ENCODE data around the gene PPP1R14B.

PPP1R14B gene, protein sequence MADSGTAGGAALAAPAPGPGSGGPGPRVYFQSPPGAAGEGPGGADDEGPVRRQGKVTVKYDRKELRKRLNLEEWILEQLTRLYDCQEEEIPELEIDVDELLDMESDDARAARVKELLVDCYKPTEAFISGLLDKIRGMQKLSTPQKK

DNA sequence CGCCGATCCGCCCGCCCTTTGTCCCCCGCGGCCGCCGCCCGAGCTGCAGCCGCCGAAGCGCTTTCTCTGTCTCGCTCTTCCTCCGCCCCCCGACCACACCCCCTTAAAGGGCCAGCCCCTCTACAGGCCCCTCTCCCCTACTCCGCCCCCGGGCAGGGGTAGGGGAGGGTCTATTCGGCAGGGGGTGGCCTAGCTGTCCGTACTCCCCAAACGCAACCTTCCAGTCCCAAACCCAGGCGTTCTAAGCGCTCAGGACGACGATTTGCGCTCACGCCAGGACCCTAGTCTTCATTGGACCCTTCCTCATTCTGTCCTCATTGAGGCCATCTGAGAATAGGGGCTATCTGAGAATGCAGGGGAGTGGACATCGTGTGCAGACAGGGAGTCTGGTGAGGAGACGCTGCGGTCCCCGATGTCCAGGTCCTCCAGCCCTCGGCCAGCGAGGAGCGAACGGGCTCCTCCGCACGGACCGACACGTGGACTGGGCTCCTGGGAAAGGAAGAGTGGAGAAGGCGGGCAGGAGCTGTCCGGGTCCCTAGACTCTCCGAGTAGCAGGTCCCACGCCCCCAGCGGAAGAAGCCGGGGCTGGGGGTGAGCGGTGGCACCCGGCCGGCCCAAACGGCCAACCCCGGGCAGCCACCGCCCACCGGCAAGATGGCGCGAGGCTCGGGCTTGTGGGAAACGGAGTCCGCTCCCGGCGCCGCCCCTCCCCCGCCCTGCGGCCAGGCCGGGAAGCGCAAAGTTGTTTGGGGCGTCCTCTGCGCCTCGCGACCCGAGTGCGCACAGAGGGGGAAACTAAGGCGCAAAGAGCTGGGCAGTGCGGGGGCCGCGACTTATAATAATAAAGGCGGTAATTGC is at the start of gene PPP1R14B:
PPP1R14B (minus strand) TSS at position 73 of the 858 bp plus-strand sequence. CDS start 270 bp downstream, outside the sequence.
- DNase-seq (ENCODE audit: low read depth in 2 of 2, low spot score in 1 of 2): peak in 1 of 2 donors; percentile 71

DNA sequence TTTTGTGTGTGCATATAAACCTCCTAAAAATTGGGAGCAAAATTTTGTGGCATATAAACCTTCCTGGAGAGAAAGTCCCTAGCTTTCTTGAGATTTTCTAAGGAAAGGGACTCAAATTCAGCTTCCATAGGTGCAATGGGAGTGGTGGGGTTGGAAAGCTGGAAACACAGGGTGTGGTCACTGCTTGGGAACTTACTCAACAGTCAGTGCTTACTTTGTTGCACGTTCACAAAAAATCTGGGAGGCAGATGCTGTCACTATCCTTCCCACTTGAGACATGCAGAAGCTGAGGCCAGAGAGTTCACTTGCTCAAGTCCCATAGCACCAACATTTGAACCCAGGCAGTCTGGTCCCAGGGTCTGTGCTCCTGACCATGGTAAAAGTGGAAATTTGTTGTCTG is 49.5 kb upstream of the PPP1R14B start:
- no peak for DNase-seq (ENCODE audit: low read depth in 2 of 2, low spot score in 1 of 2)

DNA sequence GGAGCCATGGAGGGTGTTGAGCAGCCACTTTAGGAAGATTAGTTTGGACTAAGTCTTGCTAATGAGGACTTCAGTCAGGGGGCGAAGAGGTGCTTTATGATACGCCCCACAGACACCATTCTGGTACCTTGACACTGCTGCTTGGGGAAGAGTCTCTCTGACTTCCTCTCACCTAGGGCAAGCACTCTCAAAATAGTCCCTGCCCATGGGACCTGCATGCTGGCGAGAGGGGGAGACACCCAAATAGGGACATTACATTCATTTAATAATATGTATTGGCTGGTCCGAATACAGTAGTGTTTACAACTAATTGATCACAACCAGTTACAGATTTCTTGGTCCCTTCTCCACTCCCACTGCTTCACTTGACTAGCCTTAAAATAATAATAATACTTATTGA is 49.0 kb upstream of the PPP1R14B start:
- DNase-seq (ENCODE audit: low read depth in 2 of 2, low spot score in 1 of 2): no peak

DNA sequence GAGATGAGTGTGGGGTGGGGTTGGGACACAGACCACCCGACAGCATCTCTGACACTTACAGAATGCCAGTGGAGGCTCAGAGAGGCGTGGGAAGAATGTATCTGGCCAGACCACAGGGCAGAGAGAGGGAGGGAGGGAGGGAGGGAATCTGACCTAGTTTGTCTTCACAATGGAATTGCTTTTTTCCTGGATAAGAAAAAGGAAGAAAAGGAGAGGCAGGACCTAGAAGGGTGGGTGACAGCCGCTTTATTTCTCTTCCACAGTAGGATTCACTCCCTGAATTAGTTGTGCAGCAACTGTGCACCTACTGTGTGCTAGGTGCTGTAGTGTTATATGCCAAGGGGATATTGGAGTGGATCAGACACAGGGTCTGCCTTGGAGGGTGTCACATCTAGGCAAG is 48.0 kb upstream of the PPP1R14B start:
- no peak for DNase-seq (ENCODE audit: low read depth in 2 of 2, low spot score in 1 of 2)

DNA sequence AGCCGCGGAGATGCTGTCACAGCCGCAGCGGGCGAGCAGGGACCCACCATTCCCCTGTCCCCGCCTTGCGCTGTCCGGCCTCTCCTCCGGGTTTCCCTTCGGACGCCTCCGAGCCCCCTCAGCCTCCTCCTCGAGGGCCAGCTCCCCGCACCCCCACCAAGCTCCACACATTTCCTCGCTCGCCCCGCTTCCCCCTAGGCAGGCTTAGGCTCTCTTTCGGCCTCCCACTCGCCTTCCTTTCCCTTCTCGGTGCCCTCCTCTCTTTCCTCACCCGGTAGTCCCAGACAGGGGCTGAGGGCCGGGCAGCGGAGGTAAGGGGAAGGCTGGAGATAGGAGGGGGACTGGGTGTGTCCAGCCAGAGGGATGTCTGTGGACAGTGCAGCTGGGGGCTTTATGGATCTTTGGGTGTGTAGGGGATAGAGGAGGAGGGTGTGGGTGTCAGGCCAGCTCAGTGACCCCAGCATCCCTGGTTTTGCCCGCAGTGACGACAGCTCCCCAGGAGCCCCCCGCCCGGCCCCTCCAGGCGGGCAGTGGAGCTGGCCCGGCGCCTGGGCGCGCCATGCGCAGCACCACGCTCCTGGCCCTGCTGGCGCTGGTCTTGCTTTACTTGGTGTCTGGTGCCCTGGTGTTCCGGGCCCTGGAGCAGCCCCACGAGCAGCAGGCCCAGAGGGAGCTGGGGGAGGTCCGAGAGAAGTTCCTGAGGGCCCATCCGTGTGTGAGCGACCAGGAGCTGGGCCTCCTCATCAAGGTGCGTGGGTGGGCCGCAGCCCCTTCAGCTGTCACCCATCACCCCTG is 45.9 kb upstream of the PPP1R14B start:
- DNase-seq (ENCODE audit: low read depth in 2 of 2, low spot score in 1 of 2): no peak

DNA sequence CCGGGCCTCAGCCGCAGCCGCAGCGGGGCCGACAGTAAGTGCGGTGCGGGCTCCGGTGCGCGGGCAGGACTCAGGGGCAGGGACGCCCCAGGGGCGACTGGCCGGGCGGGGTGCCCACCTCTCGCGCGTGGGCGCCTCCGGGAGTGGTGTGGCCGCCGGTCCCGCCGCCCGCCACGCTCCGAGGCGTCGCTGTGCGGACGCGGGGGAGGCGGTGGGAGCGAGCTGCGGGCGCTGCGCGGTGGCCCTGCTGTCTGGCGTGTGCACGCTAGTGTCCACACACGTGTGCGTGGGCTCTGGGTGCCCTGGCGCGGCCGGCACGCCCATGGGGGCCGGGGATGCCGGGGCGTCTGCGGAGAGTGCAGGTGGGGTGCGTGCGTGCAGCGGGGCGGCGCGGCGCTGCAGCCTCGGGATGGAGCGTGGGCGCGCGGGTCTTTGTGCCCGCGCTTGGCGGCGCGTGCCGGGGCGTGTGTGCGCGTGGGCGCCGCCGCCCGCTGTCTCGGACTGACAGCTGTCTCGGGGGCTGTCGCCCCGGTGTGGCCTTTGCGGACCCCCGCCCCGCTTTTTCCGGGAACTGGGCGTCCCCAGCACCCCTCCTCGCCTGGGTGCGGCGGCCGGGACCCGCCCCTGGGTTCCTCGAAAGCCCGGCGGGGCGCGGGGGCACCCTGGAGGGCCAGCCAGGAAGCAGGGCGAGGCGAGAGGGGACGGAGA is 45.2 kb upstream of the PPP1R14B start:
- DNase-seq (ENCODE audit: low read depth in 2 of 2, low spot score in 1 of 2): no peak

DNA sequence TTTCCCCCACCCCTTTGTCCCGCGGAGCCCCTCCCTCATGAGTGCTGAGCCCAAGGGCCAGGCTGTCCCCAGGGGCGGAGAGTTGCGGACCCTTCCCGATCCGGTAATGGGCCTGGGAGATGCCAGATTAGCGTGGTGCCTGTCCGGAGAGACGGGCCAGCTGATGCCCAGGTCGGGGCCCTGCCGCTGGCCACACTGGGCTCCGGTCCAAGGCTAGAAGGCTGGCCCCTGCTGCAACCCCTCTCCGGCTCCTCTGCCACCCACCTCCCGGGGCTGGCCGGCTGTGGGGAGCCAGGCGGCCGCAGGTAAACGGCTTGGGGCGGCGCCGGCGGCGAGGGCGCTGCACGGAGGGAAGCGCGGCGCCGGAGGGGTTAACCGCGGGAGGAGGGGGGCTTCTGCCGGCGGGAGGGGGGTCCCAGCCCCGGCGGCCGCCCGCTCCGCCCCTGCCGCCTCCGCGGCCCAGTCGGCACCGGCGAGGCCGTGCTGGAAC is 44.6 kb upstream of the PPP1R14B start, which contains the start of gene KCNK4:
KCNK4 (plus strand) TSS at position 41 of the 490 bp plus-strand sequence. CDS start 1,717 bp downstream, outside the sequence.
- DNase-seq (ENCODE audit: low read depth in 2 of 2, low spot score in 1 of 2): no peak

DNA sequence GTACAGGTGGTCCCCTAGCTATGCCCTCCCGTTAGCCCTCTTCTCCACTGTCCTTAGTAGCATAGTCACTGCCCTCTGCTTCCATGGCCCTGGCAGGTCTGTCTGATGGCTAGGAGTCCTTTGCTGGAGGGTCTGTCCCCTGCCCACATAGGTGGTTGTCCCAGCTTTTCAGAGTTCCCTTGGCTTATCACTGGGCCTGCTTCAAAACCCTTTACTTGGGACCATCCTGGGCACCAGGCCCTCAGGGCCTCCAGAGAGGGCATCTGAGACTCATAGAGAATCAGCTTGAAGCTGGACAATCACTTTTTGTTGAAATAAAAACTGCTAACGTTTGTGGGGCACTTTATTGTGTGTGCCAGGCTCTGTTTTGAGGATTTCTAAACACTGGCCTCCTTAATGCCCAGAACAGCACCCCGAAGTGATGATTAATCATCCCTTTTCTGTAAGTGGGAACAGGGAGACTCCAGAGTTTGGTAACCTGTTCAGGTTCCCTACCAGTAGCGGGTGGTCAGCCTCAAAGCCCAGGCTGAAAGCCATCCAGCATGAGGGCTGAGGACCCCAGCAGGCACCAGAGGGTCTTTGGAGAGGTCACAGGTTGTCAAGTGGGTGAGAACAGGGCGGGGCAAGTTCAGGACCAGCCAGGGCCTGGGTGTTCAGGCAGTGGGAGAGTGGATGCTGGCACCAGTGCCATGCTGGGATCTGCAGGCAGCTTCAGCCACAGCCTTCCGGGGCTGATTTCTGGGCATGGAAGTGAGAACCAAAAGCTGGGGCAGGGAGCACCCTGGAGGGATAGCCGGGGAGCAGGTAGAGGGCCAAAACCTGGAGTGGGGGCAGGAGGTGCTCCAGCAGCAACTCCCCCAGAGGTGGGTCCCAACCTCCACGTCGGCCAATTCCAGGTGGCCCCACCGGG is 43.9 kb upstream of the PPP1R14B start:
- no peak for DNase-seq (ENCODE audit: low read depth in 2 of 2, low spot score in 1 of 2)

DNA sequence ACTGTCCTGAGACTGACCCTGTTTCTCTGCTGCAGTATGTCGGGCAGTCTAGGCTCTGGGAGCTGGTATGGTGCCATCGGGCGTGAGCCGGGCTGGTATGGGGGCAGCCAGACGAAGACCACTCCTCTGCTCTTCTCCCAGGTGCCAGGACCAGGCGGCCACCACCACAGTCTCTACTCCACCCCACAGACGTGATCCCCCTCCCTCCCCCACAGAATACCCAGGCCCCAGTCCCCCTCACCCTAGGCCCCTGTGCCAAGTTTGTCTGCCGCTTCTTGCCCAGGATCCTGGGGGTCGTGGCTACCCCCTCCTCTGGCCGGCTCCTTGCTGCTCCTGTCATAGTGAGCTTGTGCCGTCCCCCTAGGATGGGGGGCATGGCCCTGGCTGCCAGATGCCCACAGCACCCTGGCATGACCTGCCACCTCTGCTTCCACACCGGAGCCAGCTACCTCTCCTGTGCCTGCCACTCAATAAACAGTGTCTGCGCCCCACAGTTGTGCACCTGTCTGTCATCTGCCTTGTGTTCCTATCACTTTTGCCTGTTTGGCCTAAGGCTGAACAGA is 42.3 kb upstream of the PPP1R14B start:
- DNase-seq (ENCODE audit: low read depth in 2 of 2, low spot score in 1 of 2): no peak

DNA sequence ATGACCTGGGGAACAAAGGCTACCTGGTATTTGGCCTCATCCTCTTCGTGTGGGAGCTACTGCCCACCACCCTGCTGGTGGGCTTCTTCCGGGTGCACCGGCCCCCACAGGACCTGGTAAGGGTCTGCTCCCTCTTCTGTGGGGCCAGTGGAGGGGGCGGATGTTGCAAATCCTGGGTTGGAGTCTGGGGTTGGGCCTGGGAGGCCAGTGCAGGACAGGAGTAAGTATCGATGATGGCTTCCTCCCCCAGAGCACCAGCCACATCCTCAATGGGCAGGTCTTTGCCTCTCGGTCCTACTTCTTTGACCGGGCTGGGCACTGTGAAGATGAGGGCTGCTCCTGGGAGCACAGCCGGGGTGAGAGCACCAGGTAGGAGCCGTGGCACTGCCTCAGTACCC is 41.6 kb upstream of the PPP1R14B start:
- no peak for DNase-seq (ENCODE audit: low read depth in 2 of 2, low spot score in 1 of 2)

DNA sequence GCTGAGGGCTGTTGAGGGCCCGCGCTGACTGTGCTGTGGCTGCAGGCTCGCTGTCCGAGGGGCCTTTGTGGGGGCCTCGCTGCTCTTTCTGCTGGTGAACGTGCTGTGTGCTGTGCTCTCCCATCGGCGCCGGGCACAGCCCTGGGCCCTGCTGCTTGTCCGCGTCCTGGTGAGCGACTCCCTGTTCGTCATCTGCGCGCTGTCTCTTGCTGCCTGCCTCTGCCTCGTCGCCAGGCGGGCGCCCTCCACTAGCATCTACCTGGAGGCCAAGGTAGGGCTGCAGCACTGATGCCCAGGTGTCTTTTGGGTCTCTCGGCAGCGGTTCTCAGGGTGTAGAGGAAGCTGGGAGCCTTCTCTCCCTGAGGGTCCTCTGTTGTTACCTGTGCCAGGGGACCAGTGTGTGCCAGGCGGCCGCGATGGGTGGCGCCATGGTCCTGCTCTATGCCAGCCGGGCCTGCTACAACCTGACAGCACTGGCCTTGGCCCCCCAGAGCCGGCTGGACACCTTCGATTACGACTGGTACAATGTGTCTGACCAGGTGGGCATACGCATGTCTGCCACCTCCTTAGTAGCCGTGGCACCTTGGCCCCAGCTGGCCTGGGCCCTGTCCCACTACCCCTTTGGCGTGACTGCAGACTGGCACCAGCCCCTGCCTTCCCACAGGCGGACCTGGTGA is 41.1 kb upstream of the PPP1R14B start:
- DNase-seq (ENCODE audit: low read depth in 2 of 2, low spot score in 1 of 2): no peak

DNA sequence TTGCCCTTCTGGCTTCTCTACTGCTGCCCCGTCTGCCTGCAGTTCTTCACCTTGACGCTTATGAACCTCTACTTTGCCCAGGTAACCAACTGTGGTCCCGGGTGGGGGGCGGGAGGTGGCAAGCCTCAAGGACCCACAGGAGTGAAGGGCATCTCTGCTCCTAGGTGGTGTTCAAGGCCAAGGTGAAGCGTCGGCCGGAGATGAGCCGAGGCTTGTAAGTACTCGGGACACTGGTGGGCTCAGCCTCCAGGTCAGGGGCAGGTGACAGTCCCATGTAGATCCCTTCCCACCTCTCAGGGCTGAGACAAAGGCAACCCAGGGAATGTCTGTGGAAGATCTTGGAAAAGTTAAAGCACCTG is 40.0 kb upstream of the PPP1R14B start:
- DNase-seq (ENCODE audit: low read depth in 2 of 2, low spot score in 1 of 2): no peak

DNA sequence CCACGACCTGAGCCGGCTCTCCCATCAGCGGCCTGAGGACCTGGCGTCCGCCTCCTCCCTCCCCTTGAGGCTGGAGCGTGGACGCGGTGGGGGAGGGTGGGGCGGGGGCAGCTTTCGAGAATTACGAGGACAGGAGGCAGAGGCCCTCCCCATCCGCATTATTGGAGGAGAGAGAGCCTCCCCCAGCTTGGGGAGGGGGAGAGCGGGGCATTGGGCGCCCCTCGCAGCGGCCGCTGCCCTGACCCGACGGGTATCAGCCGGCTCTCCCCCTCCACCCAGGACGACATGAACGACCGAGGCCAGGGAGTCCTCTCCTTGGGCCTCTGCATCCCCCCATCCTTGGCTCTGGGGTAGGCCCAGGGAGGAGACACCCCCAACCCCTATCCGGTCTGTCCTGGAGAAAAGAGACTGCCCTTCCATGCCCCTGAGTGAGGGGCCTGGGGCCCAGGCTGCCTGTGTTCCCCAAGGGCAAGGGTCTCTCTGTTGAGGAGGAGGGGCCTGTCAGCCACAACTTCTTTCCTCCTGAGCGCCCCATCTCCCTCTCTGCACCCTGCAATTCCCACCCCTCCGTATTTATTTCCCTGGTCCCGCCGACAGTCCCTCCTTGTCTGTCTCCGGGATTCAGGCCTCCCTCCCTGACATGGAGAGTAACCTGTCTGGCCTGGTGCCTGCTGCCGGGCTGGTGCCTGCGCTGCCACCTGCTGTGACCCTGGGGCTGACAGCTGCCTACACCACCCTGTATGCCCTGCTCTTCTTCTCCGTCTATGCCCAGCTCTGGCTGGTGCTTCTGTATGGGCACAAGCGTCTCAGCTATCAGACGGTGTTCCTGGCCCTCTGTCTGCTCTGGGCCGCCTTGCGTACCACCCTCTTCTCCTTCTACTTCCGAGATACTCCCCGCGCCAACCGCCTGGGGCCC is 39.4 kb upstream of the PPP1R14B start:
- no peak for DNase-seq (ENCODE audit: low read depth in 2 of 2, low spot score in 1 of 2)

DNA sequence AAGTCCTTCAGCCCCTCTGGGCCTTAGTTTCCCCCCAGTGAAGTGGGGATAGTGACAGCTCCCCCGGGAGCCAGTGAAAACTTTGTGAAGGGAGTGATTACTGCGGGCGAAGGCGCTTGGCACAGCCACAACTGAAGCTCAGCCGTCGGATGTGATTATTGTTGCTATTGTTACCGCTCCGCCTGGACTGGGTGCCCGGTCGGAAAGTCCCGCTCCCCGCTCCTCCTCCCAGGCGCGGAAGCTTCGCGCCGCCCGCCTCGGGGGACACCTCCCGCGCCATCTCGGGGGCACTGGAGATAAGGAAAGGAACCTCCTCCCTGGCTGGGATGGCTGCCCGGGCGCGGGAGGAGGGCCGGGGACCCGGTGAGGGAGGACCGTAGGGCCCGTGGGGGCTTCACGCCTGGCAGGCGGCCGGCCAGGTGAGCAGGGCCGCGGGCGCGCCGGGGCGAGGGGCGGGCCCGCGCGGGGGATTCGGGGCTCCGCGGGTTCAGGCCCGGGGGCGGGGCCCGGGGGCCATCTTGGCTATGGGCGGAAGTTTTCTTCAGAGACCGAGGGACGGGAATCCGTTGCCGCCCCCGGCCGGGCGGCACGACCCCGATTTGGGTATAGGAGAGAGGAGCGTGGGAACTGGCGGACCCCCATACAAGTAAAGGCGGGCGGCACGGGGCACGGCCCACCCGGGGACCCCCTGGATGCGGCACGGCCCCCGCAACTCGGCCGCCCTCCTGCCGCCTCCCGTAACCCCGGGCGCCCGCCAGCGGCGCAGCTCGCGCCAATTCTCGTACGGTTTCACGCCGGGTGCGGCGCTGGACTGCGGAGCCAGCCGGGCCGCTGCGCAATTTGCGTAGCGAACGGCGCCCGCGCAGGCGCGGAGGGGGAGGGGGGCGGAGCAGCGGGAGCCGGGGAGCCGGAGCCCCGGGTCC is 38.5 kb upstream of the PPP1R14B start, which contains the start of gene GPR137:
GPR137 (plus strand) TSS at position 887 of the 923 bp plus-strand sequence. CDS start 677 bp downstream, outside the sequence.
- DNase-seq (ENCODE audit: low read depth in 2 of 2, low spot score in 1 of 2): peak; percentile 79 to 84

DNA sequence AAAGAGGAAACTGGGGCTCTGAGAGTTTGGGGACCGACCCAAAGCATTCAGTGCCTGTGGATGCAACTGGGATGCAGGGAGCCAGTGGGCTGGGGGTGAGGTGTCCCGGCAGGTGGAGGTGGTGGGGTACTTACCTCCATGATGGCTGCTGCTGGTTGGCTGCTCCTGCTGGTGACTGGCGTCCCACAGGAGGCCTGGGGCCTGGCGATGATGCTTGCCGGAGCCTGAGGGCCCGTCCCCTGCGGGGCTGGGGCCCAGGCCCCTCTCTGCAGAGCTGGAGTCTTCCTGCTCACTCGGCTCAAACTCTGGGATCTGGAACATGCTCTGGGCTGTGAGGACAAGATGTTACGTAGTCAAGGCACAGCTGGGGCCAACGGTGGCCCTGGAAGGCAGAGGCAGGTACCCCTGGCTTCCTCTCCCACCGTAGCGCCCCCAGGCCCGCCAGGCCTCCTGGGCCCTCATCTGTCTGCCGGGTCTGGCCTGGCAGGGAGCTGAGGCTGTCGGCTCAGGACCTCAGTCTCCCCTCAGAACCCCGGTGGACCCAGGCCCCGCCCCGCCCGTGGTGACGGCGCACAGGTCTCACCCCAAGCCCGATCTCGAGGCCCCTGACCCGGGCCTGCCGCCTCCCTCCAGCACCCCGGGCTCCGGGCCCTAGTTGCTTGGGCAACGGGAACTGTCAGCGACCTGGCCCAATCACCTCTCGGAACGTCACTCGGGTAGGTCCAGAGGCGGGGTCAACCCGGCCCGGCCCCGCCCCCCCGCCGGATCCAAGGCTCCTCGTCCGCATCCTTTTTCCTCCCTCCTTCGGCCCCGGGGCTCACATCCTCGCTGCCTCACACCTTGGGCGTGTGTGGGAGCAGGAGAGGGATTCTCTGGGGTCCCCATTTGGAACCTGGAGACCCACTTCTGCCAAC is 37.6 kb upstream of the PPP1R14B start, which contains the start of gene BAD:
BAD (minus strand) TSS at position 618 of the 914 bp plus-strand sequence; CDS start at position 321, 297 bp downstream.
- peak; percentile 79 to 84 for DNase-seq (ENCODE audit: low read depth in 2 of 2, low spot score in 1 of 2)

DNA sequence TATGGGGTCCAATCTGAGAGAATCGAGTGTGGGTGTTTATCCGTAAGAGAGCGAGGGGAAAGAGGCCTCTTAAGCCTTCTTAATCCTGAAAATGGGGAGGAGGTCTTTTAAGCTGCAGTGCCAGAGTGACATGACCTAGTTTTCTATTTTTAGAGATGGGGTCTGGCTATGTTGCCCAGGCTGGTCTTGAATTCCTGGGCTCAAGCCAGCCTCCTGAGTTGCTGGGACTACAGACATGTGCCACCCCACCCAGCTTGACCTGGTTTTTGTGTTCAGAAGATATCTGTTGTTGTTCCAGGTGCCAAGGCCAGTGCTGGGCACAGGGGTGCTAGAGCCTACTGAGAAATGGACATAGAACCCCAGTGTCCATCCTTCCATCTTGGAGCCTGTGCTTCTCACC is 36.3 kb upstream of the PPP1R14B start:
- DNase-seq (ENCODE audit: low read depth in 2 of 2, low spot score in 1 of 2): no peak
